ENCODE measurements around the gene SEMA5A.

SEMA5A gene

DNA sequence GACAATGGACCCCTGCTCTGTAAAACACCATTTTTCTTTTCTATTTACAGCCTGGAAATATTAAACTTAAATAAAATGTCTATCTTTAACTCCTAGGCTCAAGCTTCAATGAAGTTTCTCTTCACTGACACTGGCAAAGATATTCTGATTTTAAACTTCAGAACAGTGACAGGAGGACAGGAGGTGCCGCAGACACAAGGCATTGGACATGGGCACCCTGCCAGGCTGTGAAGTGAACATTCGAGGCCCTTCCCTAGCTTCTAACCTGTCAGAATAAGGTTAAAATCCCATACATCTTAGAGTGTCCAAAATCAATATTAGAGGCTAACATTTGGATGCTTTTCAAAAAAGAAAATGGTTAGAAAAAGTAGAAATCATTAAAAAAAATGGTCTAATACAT is 9.2 kb downstream of the SEMA5A start:
- Mint-ChIP-seq H3K9me3 (ENCODE audit: low read depth) (no peaks in the 10 kb centered on the region), H3K4me1 (ENCODE audit: low read depth) (no peaks in the 10 kb centered on the region), H3K27me3 (peaks cover 3% of the 10 kb centered on the region), H3K4me3 (no peak overlapping the region), H3K36me3 (no peaks in the 10 kb centered on the region), H3K27ac (no peak overlapping the region)

DNA sequence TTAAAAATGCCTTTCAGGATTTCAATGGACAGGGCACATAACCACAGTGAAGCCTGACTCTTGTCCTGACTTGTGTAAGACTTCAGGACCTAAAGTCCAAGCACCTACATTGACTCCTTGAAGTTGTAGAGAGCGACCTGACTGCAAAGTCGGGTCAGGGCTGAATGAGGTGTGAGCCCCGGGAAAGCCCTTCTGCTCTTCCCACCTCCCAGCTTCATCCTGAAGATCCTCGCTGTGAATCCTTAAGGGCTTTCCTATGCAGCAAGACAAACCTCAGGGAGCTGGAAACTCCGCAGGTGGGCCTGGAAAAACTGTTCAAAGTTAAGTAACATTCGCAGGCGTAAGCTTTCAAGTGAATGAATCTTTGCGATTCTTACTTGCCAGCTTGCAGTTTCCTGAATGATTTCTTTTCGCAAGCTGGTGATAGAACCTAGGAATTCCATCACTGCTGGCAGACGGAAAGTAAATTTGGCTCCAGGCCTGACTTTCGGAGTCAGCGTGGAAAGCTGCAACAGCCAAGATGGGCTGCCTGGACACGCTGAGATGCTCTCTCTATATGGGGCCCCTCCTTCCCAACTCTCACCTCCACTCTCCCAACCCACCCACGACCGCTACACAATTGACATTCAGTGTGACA is 10.9 kb downstream of the SEMA5A start:
- Mint-ChIP-seq H3K4me3 (no peak overlapping the region), H3K27me3 (peaks cover 3% of the 10 kb centered on the region), H3K27ac (no peak overlapping the region), H3K4me1 (ENCODE audit: low read depth) (no peaks in the 10 kb centered on the region), H3K9me3 (ENCODE audit: low read depth) (no peaks in the 10 kb centered on the region), H3K36me3 (no peaks in the 10 kb centered on the region)

DNA sequence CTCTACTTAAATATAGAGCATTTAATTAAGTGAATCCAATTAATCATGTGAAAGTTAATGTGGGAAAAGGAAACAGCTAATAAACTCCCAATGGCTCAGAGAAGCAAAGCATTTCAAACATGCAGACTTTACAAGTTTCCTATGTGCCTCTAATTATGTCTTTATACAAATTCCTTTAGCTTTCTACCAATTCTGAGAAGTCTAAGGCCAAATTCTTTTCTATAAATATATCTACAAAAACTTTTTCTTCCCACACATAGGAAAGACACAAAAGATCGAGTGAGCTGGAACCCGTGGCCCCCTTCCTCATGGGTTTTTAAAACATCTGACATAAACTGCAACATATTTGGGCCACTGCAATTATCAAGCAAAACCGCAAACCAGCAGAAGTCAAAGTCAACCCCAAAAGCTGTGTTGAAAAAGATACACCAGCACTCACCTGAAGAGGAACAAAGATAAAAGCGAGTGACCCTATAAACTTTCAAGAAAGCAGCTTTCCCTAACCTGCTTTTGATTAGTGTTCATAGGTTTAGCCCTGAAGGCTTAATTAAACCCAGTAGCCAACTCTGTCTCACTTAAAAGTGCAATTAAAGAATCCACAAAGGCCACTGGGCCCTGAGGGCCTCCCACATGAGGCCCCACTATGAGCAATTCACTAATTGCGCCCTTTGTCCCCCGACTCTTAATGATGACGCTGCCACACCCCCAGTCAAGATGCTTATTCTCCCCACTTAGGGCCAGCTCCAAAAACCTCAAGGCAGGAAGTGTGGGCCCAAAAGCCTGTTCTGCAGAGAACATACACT is 12.1 kb downstream of the SEMA5A start:
- Mint-ChIP-seq H3K27ac (no peak overlapping the region), H3K4me3 (no peak overlapping the region), H3K9me3 (ENCODE audit: low read depth) (no peaks in the 10 kb centered on the region), H3K36me3 (no peaks in the 10 kb centered on the region), H3K4me1 (ENCODE audit: low read depth) (no peaks in the 10 kb centered on the region), H3K27me3 (peaks cover 3% of the 10 kb centered on the region)

DNA sequence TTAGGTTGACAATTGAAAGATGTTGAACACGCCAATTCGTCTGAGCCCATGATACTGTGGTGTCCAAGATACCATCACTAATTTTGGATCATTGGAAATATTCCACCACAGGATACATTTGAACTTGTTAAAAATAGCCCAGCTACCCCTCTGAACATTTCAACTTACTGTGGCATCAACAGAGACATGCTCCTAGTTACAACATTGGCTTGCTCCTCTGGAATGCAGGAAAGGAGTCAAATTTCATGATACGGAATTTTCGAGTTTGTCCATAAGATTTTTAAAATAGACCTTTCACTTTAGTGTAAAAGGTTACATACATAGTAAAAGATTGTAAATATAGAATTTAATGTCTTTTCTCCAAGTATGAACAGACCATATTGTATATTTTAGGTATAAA is 12.8 kb downstream of the SEMA5A start:
- Mint-ChIP-seq H3K27ac (no peak overlapping the region), H3K4me1 (ENCODE audit: low read depth) (no peaks in the 10 kb centered on the region), H3K9me3 (ENCODE audit: low read depth) (no peaks in the 10 kb centered on the region), H3K4me3 (no peak overlapping the region), H3K27me3 (peaks cover 3% of the 10 kb centered on the region), H3K36me3 (no peaks in the 10 kb centered on the region)

DNA sequence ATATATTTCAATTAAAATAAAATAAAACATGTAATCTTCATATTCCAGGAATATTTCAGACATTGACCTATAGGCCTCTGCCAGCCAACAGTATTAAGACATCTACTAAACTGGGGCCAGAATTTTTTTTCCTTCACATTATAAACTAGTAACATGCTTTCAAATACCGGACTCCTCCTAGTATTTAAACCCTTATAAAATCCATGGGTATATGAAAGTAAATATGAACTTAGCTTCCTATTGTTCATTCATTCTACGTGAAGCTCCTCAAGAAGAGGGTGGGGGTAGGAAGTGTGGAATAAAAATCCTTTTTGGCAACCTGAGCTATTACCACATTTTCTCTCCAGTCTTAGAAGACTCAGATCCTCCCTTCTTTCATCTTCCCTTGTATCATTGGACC is 16.4 kb downstream of the SEMA5A start:
- Mint-ChIP-seq H3K4me3 (no peak overlapping the region), H3K36me3 (no peaks in the 10 kb centered on the region), H3K9me3 (ENCODE audit: low read depth) (no peaks in the 10 kb centered on the region), H3K27ac (no peak overlapping the region), H3K4me1 (ENCODE audit: low read depth) (no peaks in the 10 kb centered on the region), H3K27me3 (peaks cover 1% of the 10 kb centered on the region)

DNA sequence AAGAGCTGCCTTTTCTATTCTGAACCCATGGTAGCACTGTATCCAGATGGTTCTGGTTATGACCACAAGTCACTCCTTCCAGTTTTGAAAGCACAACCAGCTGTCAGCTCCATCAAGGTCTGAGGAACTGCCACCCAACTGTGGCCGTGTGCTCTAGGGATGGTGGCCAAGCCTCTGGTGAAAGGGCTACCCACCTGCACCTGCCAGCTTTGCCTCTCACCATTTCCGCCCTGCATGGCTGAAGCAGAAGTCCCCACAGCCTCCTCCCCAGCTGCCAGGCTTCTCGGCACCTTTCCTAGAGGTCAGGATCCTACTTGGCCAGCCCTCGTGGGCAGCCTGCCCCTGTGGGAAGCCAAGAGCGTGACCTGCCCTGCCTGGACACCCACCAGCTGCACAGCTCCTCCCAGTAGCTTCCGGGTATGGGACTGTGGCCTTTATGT is 16.8 kb downstream of the SEMA5A start:
- Mint-ChIP-seq H3K36me3 (no peaks in the 10 kb centered on the region), H3K27me3 (no peaks in the 10 kb centered on the region), H3K27ac (no peak overlapping the region), H3K9me3 (ENCODE audit: low read depth) (no peaks in the 10 kb centered on the region), H3K4me1 (ENCODE audit: low read depth) (no peaks in the 10 kb centered on the region), H3K4me3 (no peak overlapping the region)

DNA sequence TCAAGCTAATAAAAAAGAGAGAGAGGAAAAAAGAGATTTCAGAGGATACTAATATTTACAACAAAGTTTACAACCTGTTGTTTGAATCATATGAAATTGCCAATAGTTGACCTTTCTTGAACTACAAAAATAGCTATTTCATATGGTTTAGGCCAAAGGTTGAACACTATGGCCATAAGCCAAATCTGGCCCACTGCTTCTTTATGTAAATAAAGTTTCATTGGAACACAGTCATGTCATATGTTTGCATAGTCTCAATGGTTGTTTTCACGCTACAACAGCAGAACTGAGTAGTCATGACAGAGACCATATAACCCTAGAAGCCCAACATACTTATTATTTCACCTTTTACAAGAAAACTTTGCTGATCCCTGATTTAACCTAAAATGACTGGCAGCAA is 20.9 kb downstream of the SEMA5A start:
- H3K4me3 Mint-ChIP-seq = no peak overlapping the region
- no peaks in the 10 kb centered on the region for H3K27me3 Mint-ChIP-seq
- H3K36me3 Mint-ChIP-seq = no peaks in the 10 kb centered on the region
- no peak overlapping the region for H3K27ac Mint-ChIP-seq
- no peaks in the 10 kb centered on the region for H3K4me1 Mint-ChIP-seq (ENCODE audit: low read depth)
- H3K9me3 Mint-ChIP-seq (ENCODE audit: low read depth) = no peaks in the 10 kb centered on the region

DNA sequence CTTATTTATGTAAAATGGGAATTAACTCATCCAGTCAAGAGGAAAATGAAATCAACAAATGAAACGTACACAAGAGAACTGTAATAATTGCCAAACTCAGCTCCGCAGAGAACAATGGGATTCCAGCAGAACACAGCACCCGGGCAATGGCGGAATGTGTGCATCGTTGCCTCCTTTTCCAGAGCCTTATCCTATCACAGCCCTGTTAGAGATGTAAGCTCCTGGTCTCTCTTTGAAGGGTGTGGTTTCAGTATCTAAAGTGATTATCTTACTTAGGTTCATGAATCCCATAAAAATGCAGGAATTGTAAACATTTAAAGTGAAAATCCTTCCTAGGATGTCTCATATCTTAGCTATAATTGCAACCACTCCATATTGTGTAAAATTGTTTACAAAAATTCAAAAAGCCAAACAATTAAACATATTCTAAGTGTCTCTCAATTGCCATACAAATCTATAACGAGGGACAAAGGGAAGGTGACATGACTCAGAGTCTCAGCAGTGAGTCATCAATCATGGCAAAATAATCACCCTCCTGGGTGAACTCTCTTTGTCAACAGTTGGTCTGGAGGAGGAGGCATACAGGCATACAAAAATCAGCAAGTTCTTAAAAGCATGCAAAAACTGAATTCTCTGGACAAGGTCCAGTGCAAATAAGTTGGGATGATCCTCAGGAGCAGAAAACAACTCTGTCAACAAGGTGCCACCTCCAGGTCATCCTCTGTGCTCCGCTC is 22.6 kb downstream of the SEMA5A start:
- no peaks in the 10 kb centered on the region for H3K4me1 Mint-ChIP-seq (ENCODE audit: low read depth)
- H3K27me3 Mint-ChIP-seq = no peaks in the 10 kb centered on the region
- H3K27ac Mint-ChIP-seq = no peak overlapping the region
- no peak overlapping the region for H3K4me3 Mint-ChIP-seq
- H3K9me3 Mint-ChIP-seq (ENCODE audit: low read depth) = no peaks in the 10 kb centered on the region
- H3K36me3 Mint-ChIP-seq = no peaks in the 10 kb centered on the region

DNA sequence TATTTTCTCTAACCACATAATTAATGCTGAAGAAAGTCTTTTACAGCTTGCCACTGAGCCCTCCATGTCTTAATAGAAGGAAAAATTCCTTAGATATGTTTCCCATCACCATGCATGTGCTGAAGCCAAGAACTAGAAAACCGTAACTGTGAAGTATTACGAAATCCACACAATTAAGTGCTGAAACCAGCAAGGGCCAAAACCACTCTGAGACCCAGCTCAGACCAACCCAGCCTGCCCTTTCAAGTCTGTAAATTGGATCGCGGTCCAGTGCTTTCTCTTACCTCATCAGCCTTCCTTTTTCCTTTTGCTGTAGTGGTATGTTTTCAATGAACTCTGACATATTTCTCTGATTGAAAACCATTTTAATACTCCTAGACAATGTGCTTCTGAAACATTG is 26.3 kb downstream of the SEMA5A start:
- Mint-ChIP-seq H3K27ac (no peak overlapping the region), H3K9me3 (ENCODE audit: low read depth) (no peaks in the 10 kb centered on the region), H3K4me3 (no peak overlapping the region), H3K36me3 (no peaks in the 10 kb centered on the region), H3K4me1 (ENCODE audit: low read depth) (no peaks in the 10 kb centered on the region), H3K27me3 (no peaks in the 10 kb centered on the region)

DNA sequence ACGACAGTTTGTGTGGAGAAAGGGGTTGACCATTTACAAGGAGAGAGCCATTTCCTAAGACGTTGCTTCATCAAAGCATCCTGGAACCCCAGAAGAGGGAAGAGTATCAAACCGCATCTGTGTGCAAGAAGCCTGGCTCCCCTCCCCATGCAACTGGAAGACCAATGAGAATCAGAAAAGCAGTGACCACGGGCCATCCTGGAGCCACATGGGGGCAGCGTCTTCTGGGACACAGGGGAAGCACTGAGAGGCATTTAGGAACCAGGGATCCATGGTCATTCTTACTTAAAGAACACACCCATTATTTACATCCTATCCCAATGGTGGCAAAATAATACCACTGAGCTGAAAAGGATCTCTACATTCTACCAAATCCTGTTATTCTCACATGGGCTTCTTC is 29.3 kb downstream of the SEMA5A start:
- no peaks in the 10 kb centered on the region for H3K4me1 Mint-ChIP-seq (ENCODE audit: low read depth)
- H3K4me3 Mint-ChIP-seq = no peak overlapping the region
- H3K9me3 Mint-ChIP-seq (ENCODE audit: low read depth) = no peaks in the 10 kb centered on the region
- H3K27ac Mint-ChIP-seq = no peak overlapping the region
- H3K27me3 Mint-ChIP-seq = no peaks in the 10 kb centered on the region
- no peaks in the 10 kb centered on the region for H3K36me3 Mint-ChIP-seq

DNA sequence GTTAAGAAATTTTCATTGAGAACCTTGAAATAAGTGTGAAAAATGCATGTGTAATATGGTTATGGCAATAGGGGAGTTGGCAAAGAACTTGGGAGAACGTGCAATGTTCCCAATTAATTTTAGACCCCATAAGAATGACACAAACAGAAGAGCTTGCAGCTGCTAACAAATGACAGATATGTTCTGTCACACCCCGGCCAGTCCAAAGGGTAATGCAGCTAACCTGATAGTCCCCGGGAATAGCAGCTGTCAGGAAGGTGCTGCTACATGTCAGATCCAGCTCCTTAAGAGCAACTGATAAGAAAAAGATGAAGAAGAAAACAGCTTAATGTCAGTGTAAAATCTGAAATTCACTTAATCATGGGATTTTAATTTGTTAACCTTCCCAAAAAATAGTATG is 30.4 kb downstream of the SEMA5A start:
- no peaks in the 10 kb centered on the region for H3K27me3 Mint-ChIP-seq
- no peaks in the 10 kb centered on the region for H3K4me1 Mint-ChIP-seq (ENCODE audit: low read depth)
- H3K9me3 Mint-ChIP-seq (ENCODE audit: low read depth) = no peaks in the 10 kb centered on the region
- H3K27ac Mint-ChIP-seq = no peak overlapping the region
- H3K36me3 Mint-ChIP-seq = no peaks in the 10 kb centered on the region
- no peak overlapping the region for H3K4me3 Mint-ChIP-seq

DNA sequence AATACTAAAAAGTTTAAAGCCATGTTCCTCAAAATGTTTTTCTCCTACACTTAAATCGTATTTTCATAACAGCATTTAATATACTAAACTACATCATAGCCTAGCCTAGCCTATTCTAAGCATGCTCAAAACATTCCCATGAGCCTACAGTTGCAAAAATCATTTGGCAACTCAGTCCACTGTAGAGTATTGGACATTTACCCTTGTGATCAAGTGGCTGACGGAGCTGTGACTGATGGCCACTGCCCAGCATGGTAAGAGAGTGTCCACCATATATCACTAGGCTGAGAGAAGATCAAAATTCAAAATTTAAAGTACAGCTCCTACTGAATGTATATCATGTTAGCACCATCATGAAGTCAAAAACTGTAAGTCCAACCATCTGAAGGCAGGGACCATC is 30.9 kb downstream of the SEMA5A start:
- Mint-ChIP-seq H3K27ac (no peak overlapping the region), H3K4me1 (ENCODE audit: low read depth) (no peaks in the 10 kb centered on the region), H3K9me3 (ENCODE audit: low read depth) (no peaks in the 10 kb centered on the region), H3K36me3 (no peaks in the 10 kb centered on the region), H3K4me3 (no peak overlapping the region), H3K27me3 (no peaks in the 10 kb centered on the region)

DNA sequence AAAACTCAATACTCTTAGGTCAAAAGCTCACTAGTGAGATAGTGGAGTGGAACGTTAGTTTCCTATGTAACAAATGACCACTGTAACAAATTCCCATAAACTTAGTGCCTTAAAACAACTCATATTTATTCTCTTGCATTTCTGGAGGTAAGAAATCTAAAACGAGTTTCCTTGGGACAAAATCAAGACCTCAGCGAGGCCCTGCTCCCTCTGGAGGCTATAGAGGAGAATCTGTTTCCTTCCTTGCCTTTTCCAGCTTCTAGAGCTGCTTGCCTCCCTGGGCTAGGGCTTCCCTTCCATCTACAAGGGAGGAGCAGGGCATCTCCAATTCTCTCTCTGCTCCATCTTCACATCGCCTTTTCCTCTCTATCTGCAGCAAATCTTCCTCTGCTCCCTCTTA is 32.0 kb downstream of the SEMA5A start:
- Mint-ChIP-seq H3K9me3 (ENCODE audit: low read depth) (peaks cover 1% of the 10 kb centered on the region), H3K27ac (no peak overlapping the region)

DNA sequence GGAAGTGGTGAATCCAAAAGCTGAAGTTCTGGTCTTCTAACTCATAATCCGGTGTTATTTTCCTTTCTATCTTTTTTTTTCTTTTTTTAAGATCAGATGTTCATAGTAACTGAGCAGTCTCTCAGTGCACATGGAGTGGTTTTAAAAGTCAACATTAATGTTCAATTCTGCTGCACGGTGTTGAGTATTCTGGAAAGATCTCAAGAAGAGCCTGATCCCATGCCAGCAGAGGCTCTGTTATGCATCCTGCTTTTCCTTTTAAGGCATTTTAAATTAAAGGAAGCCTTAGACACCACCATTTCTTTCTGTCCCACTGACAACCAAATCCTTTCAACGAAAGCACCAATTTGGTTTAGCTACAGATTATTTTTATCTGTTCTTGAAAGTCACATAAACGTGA is 33.4 kb downstream of the SEMA5A start:
- H3K27ac Mint-ChIP-seq = no peak overlapping the region
- H3K9me3 Mint-ChIP-seq (ENCODE audit: low read depth) = peaks cover 8% of the 10 kb centered on the region
- H3K4me3 Mint-ChIP-seq = no peak overlapping the region
- H3K36me3 Mint-ChIP-seq = no peaks in the 10 kb centered on the region
- no peaks in the 10 kb centered on the region for H3K4me1 Mint-ChIP-seq (ENCODE audit: low read depth)
- H3K27me3 Mint-ChIP-seq = no peaks in the 10 kb centered on the region

More for the DNA sequence above, 32.0 kb downstream of the SEMA5A start:
- Mint-ChIP-seq H3K4me1 (ENCODE audit: low read depth) (no peaks in the 10 kb centered on the region), H3K27me3 (no peaks in the 10 kb centered on the region), H3K36me3 (no peaks in the 10 kb centered on the region), H3K4me3 (no peak overlapping the region)

DNA sequence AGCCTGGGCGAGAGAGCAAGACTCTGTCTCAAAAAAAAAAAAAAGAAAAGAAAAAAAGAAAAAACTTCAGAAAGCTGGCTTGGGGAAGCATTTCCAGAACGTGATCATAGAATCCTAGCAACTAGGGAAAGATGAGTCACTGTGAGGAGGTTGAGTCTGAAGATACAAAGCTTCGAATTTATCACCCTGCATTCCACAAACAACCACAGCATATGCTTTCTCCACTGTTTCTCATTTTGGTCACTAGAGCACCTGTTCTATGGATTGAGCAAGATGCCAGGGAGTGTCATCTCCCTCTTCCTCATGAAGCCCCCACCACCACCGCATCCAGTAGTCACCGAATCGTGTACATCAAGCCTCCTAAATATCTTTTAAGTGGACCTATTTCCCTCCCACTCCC is 37.9 kb downstream of the SEMA5A start:
- Mint-ChIP-seq H3K9me3 (ENCODE audit: low read depth) (peaks cover 8% of the 10 kb centered on the region), H3K36me3 (no peaks in the 10 kb centered on the region), H3K4me1 (ENCODE audit: low read depth) (no peaks in the 10 kb centered on the region)

More for the DNA sequence above, 37.9 kb downstream of the SEMA5A start:
- H3K27ac Mint-ChIP-seq = no peak overlapping the region
- no peaks in the 10 kb centered on the region for H3K27me3 Mint-ChIP-seq
- no peak overlapping the region for H3K4me3 Mint-ChIP-seq
